ENCODE results near the gene MEIS2. TPM values are rescaled to one million over a fixed set of nuclear protein-coding genes. Genes with fewer than 3 reads are reported as not detected.

MEIS2 gene
- total RNA-seq, 1 donor from 2014 or later = 6.6 TPM

DNA sequence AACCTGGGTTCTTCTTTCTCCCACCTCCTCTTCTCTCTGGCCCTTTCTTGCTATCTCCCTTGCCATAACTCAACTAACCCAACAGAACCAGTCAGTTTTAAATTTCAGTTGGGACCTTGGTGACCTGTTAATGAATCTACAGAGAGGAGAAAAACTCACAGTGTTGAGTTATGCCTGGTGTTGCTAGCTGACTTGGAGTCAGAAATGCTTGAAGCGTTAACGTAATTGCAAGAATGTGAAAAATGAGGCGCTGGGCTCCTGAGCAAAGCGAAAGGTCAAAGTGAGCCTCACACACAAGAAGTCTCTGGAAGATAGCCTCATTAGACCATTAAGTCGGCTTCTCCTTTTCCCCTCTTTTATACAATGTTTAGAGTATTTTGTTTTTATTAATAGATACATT, 18.4 kb downstream of the MEIS2 start:
- DNase-seq (ENCODE audit: low read depth) = no peak
- Histone ChIP-seq H3K4me3 (ENCODE audit: low read depth, low read length) (no peak overlapping the region), H3K36me3 (ENCODE audit: control insufficient read depth, insufficient read depth, low read length) (no peaks in the 10 kb centered on the region), H3K27me3 (ENCODE audit: control insufficient read depth, insufficient read depth, low read length) (no peaks in the 10 kb centered on the region)
- no peak for TF ChIP-seq CTCF (IDR thresholded peaks at IDR 0.05; ENCODE audit: insufficient read depth, low read length, severe bottlenecking)
- no peak for FAIRE-seq

DNA sequence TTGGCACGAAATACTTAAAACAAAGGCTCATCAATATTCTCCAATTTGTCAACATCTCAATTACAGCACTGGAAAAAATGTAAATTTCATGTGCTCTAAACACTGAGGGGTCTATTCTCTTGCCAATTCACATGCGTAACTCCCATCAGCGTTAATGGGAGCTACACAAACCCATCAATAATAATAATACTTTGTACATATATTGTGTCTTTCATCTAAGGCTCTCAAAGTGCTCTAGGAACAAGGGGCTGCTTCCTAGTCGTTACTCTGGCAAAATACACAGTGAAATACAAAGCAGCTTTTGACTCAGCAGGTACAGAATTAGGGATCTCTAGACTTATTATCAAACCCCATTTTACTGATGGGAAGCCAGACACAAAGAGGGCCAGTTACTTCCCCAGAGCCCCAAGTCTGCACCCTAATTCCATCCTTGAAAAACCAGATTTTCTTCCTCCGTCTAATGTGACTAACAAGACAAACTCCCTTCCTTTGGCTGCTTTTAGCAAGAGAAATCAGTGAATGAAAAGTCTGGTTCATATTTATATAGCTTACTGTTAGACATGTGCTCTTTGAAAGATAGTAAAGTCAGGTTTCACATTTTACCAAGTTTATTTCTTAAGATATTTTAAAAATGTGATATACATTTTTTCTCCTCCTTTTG, 20.0 kb downstream of the MEIS2 start:
- no peaks in the 10 kb centered on the region for H3K36me3 ChIP-seq (ENCODE audit: control insufficient read depth, insufficient read depth, low read length)
- DNase-seq (ENCODE audit: low read depth) = no peak
- H3K27me3 ChIP-seq (ENCODE audit: control insufficient read depth, insufficient read depth, low read length) = no peaks in the 10 kb centered on the region
- TF ChIP-seq CTCF (IDR thresholded peaks at IDR 0.05; ENCODE audit: insufficient read depth, low read length, severe bottlenecking) = no peak
- H3K4me3 ChIP-seq (ENCODE audit: low read depth, low read length) = no peak overlapping the region
- FAIRE-seq = no peak

- Histone ChIP-seq H3K27me3 (ENCODE audit: control insufficient read depth, insufficient read depth, low read length) (no peaks in the 10 kb centered on the region), H3K36me3 (ENCODE audit: control insufficient read depth, insufficient read depth, low read length) (no peaks in the 10 kb centered on the region), H3K4me3 (ENCODE audit: low read depth, low read length) (no peak overlapping the region)
- FAIRE-seq (no peak), DNase-seq (ENCODE audit: low read depth) (no peak)
- TF ChIP-seq CTCF (IDR thresholded peaks at IDR 0.05; ENCODE audit: insufficient read depth, low read length, severe bottlenecking) = no peak
These were observed 20.6 kb downstream of the MEIS2 start for GRCh38 chr15:37079726-37080125.

GRCh38 chr15:37078566-37078965, 21.8 kb downstream of the MEIS2 start:
- FAIRE-seq (no peak), DNase-seq (ENCODE audit: low read depth) (no peak)
- no peaks in the 10 kb centered on the region for H3K27me3 ChIP-seq (ENCODE audit: control insufficient read depth, insufficient read depth, low read length)
- no peaks in the 10 kb centered on the region for H3K36me3 ChIP-seq (ENCODE audit: control insufficient read depth, insufficient read depth, low read length)
- no peak for TF ChIP-seq CTCF (IDR thresholded peaks at IDR 0.05; ENCODE audit: insufficient read depth, low read length, severe bottlenecking)
- no peak overlapping the region for H3K4me3 ChIP-seq (ENCODE audit: low read depth, low read length)

- no peak for TF ChIP-seq CTCF (IDR thresholded peaks at IDR 0.05; ENCODE audit: insufficient read depth, low read length, severe bottlenecking)
- H3K4me3 ChIP-seq (ENCODE audit: low read depth, low read length) = no peak overlapping the region
- no peak for FAIRE-seq
- H3K27me3 ChIP-seq (ENCODE audit: control insufficient read depth, insufficient read depth, low read length) = no peaks in the 10 kb centered on the region
- H3K36me3 ChIP-seq (ENCODE audit: control insufficient read depth, insufficient read depth, low read length) = no peaks in the 10 kb centered on the region
- no peak for DNase-seq (ENCODE audit: low read depth)
These were observed 22.6 kb downstream of the MEIS2 start for GRCh38 chr15:37077623-37078351.

All from bronchial epithelial cell (primary cell).